H1 (cell line): ENCODE data around the gene PBX2. TPM values are rescaled to one million over a fixed set of nuclear protein-coding genes. Genes with fewer than 3 reads are reported as not detected.

Source experiments
- CTCF ChIA-PET: fragments of 300-600 bp; sonication (Branson Sonifier 250); formaldehyde crosslinking; loops from one replicate; lab custom pipeline; 2021; ENCODE audit not compliant: partially characterized antibody; lab: Charles Lee
- POLR2A ChIA-PET: fragments of 300-600 bp; sonication (Branson Sonifier 250); formaldehyde crosslinking; loops from one replicate; lab custom pipeline; 2021; ENCODE audit warnings: inconsistent platforms; ENCODE audit not compliant: partially characterized antibody; lab: Charles Lee
- DNase-seq, 2 experiments: peaks; one replicate each; pipeline versions ENCODE4 v3.0.0 to v3.0.0-alpha.2; 2010 to 2022; ENCODE audit warnings: low spot score in 2 of 2, low read depth in 1 of 2, mixed read lengths in 1 of 2
- FAIRE-seq: peaks from 2 replicates; lab custom pipeline; 2011; peaks lifted over from hg19 to GRCh38; lab: Jason Lieb, UNC
- H2AFZ ChIP-seq: 2 replicates; pipeline ENCODE4 v1.8.1; 2012; ENCODE audit warnings: low read length, inconsistent platforms
- H2AK5ac ChIP-seq: 2 replicates; pipeline ENCODE4 v1.6.1; 2013; ENCODE audit warnings: low read depth, low read length
- H2BK120ac ChIP-seq: replicated peaks from 2 replicates; pipeline ENCODE3; 2013; ENCODE audit warnings: low read depth, low read length, inconsistent platforms
- H2BK12ac ChIP-seq: 2 replicates; pipeline ENCODE4 v1.6.1; 2013; ENCODE audit warnings: low read depth, low read length
- H2BK15ac ChIP-seq: 2 replicates; pipeline ENCODE4 v1.6.1; 2013; ENCODE audit warnings: low read length
- H2BK20ac ChIP-seq: 2 replicates; pipeline ENCODE4 v1.6.1; 2013; ENCODE audit warnings: low read length
- H2BK5ac ChIP-seq: 2 replicates; pipeline ENCODE4 v1.6.1; 2013; ENCODE audit warnings: low read depth, low read length
- H3K14ac ChIP-seq: 2 replicates; pipeline ENCODE4 v1.6.1; 2013; ENCODE audit warnings: inconsistent platforms; ENCODE audit not compliant: insufficient read length
- H3K18ac ChIP-seq: 2 replicates; pipeline ENCODE4 v1.6.1; 2013; ENCODE audit warnings: low read length; ENCODE audit errors: extremely low read depth
- H3K23ac ChIP-seq: 2 replicates; pipeline ENCODE4 v1.6.1; 2013; ENCODE audit warnings: inconsistent platforms; ENCODE audit not compliant: insufficient read length
- H3K23me2 ChIP-seq: 2 replicates; pipeline ENCODE4 v1.6.1; 2013; ENCODE audit warnings: low read depth, low read length
- H3K27ac ChIP-seq: 2 replicates; pipeline ENCODE4 v1.6.1; 2011; ENCODE audit warnings: low read depth, low read length, inconsistent platforms
- H3K27me3 ChIP-seq, 4 experiments: replicated peaks in 1 of 4; 1 replicate in 1 of 4; 2 replicates in 3 of 4; pipeline versions ENCODE4 v1.6.1 to v1.8.1; 2011 to 2013; ENCODE audit warnings: low read length in 3 of 4, mild to moderate bottlenecking in 3 of 4, inconsistent platforms in 2 of 4, mixed read lengths in 2 of 4, moderate library complexity in 1 of 4; ENCODE audit not compliant: control insufficient read depth in 3 of 4, insufficient read depth in 3 of 4; ENCODE audit errors: extremely low read depth in 1 of 4
- H3K36me3 ChIP-seq, 4 experiments: 2 replicates each; pipeline versions ENCODE4 v1.6.1 to v1.8.1; 2011 to 2013; ENCODE audit warnings: mild to moderate bottlenecking in 4 of 4, low read length in 3 of 4, moderate library complexity in 2 of 4, control low read depth in 1 of 4, inconsistent platforms in 1 of 4; ENCODE audit not compliant: insufficient read depth in 4 of 4, control insufficient read depth in 2 of 4
- H3K4ac ChIP-seq: replicated peaks from 2 replicates; pipeline ENCODE3; 2013; ENCODE audit warnings: low read length, low read depth, mixed read lengths, inconsistent platforms; ENCODE audit not compliant: insufficient read length
- H3K4me1 ChIP-seq, 4 experiments: replicated peaks in 1 of 4; 1 replicate in 1 of 4; 2 replicates in 3 of 4; pipeline versions ENCODE4 v1.6.1 to v1.8.1; 2011 to 2013; ENCODE audit warnings: low read length in 3 of 4, inconsistent platforms in 2 of 4, mixed read lengths in 1 of 4; ENCODE audit not compliant: insufficient read depth in 4 of 4, control insufficient read depth in 3 of 4
- H3K4me2 ChIP-seq, 2 experiments: 2 replicates each; pipeline versions ENCODE4 v1.6.1 to v1.8.1; 2011 to 2013; ENCODE audit warnings: low read depth in 2 of 2, low read length in 2 of 2, control low read depth in 1 of 2, inconsistent platforms in 1 of 2, mild to moderate bottlenecking in 1 of 2; ENCODE audit not compliant: insufficient read depth in 1 of 2
- H3K4me3 ChIP-seq, 4 experiments: fragments of 200-600, 300-600 bp in 1 of 4; sonication (generic), shearing (Covaris generic), sonication (Bioruptor Twin) in 1 of 4; 2 replicates each; pipeline versions ENCODE4 v1.5.1 to v1.8.1; 2011 to 2016; ENCODE audit warnings: low read length in 4 of 4, low read depth in 3 of 4, control low read depth in 2 of 4, inconsistent platforms in 2 of 4, mild to moderate bottlenecking in 2 of 4, mixed read lengths in 1 of 4, moderate library complexity in 1 of 4; ENCODE audit not compliant: insufficient read depth in 2 of 4; ENCODE audit errors: extremely low read depth in 1 of 4
- H3K56ac ChIP-seq: replicated peaks from 2 replicates; pipeline ENCODE3; 2013; ENCODE audit warnings: low read depth, mild to moderate bottlenecking, mixed read lengths, low read length, inconsistent platforms; ENCODE audit not compliant: insufficient read length
- H3K79me1 ChIP-seq: 2 replicates; pipeline ENCODE4 v1.6.1; 2013; ENCODE audit warnings: low read depth, low read length, control low read depth
- H3K79me2 ChIP-seq, 2 experiments: 2 replicates each; pipeline versions ENCODE4 v1.6.1 to v1.8.1; 2012 to 2013; ENCODE audit warnings: low read length in 2 of 2, mild to moderate bottlenecking in 2 of 2, inconsistent platforms in 1 of 2; ENCODE audit not compliant: insufficient read depth in 2 of 2, control insufficient read depth in 1 of 2
- H3K9ac ChIP-seq, 4 experiments: replicated peaks in 1 of 4; 1 replicate in 1 of 4; 2 replicates in 3 of 4; pipeline versions ENCODE4 v1.6.1 to v1.8.1; 2011 to 2013; ENCODE audit warnings: low read depth in 3 of 4, low read length in 3 of 4, control low read depth in 2 of 4, mild to moderate bottlenecking in 2 of 4, moderate library complexity in 2 of 4, inconsistent platforms in 1 of 4; ENCODE audit errors: extremely low read depth in 1 of 4
- H3K9me3 ChIP-seq, 2 experiments: 2 replicates each; pipeline versions ENCODE4 v1.6.1 to v1.8.1; 2012 to 2013; ENCODE audit warnings: mild to moderate bottlenecking in 2 of 2, moderate library complexity in 2 of 2, control low read depth in 1 of 2, inconsistent platforms in 1 of 2, low read depth in 1 of 2, low read length in 1 of 2, mixed read lengths in 1 of 2; ENCODE audit not compliant: insufficient read depth in 2 of 2
- H4K20me1 ChIP-seq, 2 experiments: replicated peaks in 1 of 2; 2 replicates each; pipeline versions ENCODE3 to v1.8.1; 2011 to 2013; ENCODE audit warnings: inconsistent platforms in 2 of 2, low read length in 2 of 2, mild to moderate bottlenecking in 1 of 2; ENCODE audit not compliant: insufficient read depth in 2 of 2, control insufficient read depth in 1 of 2
- H4K5ac ChIP-seq: 2 replicates; pipeline ENCODE4 v1.6.1; 2013; ENCODE audit warnings: low read length, low read depth, mixed read lengths, inconsistent platforms; ENCODE audit not compliant: insufficient read length
- H4K8ac ChIP-seq: 2 replicates; pipeline ENCODE4 v1.8.0; 2013; ENCODE audit warnings: mild to moderate bottlenecking, moderate library complexity, low read length, inconsistent platforms; ENCODE audit not compliant: insufficient read depth; ENCODE audit errors: extremely low read depth
- H4K91ac ChIP-seq: replicated peaks from 2 replicates; pipeline ENCODE3; 2013; ENCODE audit warnings: low read length, mixed read lengths, inconsistent platforms; ENCODE audit not compliant: insufficient read length
- ATF2 ChIP-seq: IDR thresholded peaks from 2 replicates; pipeline ENCODE4 v1.6.1; 2012; ENCODE audit warnings: low read length, inconsistent platforms
- BACH1 ChIP-seq: IDR thresholded peaks from 2 replicates; pipeline ENCODE4 v1.6.1; 2012; ENCODE audit warnings: low read length, improper control_type of control experiment
- CTBP2 ChIP-seq: IDR thresholded peaks from 2 replicates; pipeline ENCODE4 v1.7.0; 2011; ENCODE audit warnings: borderline replicate concordance, mild to moderate bottlenecking, moderate library complexity, mixed read lengths, low read length; ENCODE audit not compliant: insufficient read depth, insufficient read length
- EZH2 ChIP-seq: fragments of 200-600 bp; sonication (generic); IDR thresholded peaks from 2 replicates; pipeline ENCODE4 v1.7.1; 2012; ENCODE audit warnings: low read depth, mild to moderate bottlenecking, moderate library complexity, low read length, inconsistent platforms; ENCODE audit not compliant: severe bottlenecking
- FOSL1 ChIP-seq: IDR thresholded peaks from 2 replicates; pipeline ENCODE4 v1.6.1; 2011; ENCODE audit warnings: mild to moderate bottlenecking, low read depth, low read length, moderate library complexity; ENCODE audit not compliant: insufficient read depth
- GTF2F1 ChIP-seq: IDR thresholded peaks from 2 replicates; pipeline ENCODE4 v1.6.1; 2012; ENCODE audit warnings: low read depth, low read length, improper control_type of control experiment, borderline replicate concordance
- KDM5A ChIP-seq: fragments of 200-600 bp; IDR thresholded peaks from 2 replicates; pipeline ENCODE4 v1.7.1; 2012; ENCODE audit warnings: mild to moderate bottlenecking, low read length, inconsistent platforms, mixed read lengths
- NANOG ChIP-seq: IDR thresholded peaks from 2 replicates; pipeline ENCODE4 v1.6.1; 2011; ENCODE audit warnings: low read length, low read depth, mild to moderate bottlenecking, inconsistent platforms; ENCODE audit not compliant: insufficient read depth, poor library complexity, severe bottlenecking
- RNF2 ChIP-seq: fragments of 200-900, 300-1000 bp; sonication (generic); IDR thresholded peaks from 2 replicates; pipeline ENCODE4 v1.7.1; 2016; ENCODE audit warnings: borderline replicate concordance, low read depth, mild to moderate bottlenecking, antibody characterized with exemption, low read length; ENCODE audit not compliant: poor library complexity, severe bottlenecking; ENCODE audit errors: missing control alignments
- RXRA ChIP-seq: IDR thresholded peaks from 2 replicates; pipeline ENCODE4 v1.6.1; 2011; ENCODE audit warnings: low read depth, mild to moderate bottlenecking, low read length, moderate library complexity; ENCODE audit not compliant: insufficient read depth
- WGBS, 2 experiments: shearing (Covaris generic) in 1 of 2; methylation state at CpG; one replicate each; pipeline versions ENCODE4 v1.1.6 to v1.1.7; 2013 to 2015; ENCODE audit warnings: low lambda C conversion rate in 2 of 2, mixed read lengths in 2 of 2, inconsistent platforms in 1 of 2, low coverage in 1 of 2, missing lambda C conversion rate in 1 of 2; ENCODE audit not compliant: insufficient replicate concordance in 2 of 2, insufficient coverage in 1 of 2, insufficient read length in 1 of 2; ENCODE audit errors: extremely low coverage in 1 of 2, missing lambda C conversion rate in 1 of 2; 5-methylcytosine and 5-hydroxymethylcytosine counted together
- polyA plus RNA-seq, 7 experiments: library from polyadenylated mRNA; depleted of rRNA in 3 of 7; stranded (reverse) in 5 of 7; unstranded in 2 of 7; fragments of >200 nt in 5 of 7; fragments of 200-250 nt in 2 of 7; gene quantifications; 1 replicate in 5 of 7; 2 replicates in 1 of 7; 4 replicates in 1 of 7; pipeline versions ENCODE4 v1.2.1 to v1.2.3, GENCODE V29; 2011 to 2013; ENCODE audit warnings: missing spikeins in 2 of 7, mixed read lengths in 2 of 7
- total RNA-seq: library from RNA; stranded (reverse); fragmentation: NEBNext Ultra II Directional; extraction: Animal tissue kit (Norgen Biotek cat#: 25700); gene quantifications from 2 replicates; pipeline ENCODE4 v1.2.1, GENCODE V29; 2021
- TF ChIP-seq, protein P1 (sequence below): IDR thresholded peaks from 2 replicates; pipeline ENCODE4 v1.6.1; 2012; ENCODE audit warnings: inconsistent platforms

PBX2 gene
- total and polyA plus RNA-seq, 2 of the 8 experiments (the other 6 are each of a cell fraction or from before 2014, with no cell fraction given), result 102 to 130 TPM

- CTCF ChIA-PET, result interaction anchor here (0.9 kb wide), 1 partner anchor 71 kb away, joined by 3 read pairs; no protein-coding TSS in a partner anchor
- no peak overlapping the region for H2BK20ac ChIP-seq
- no peaks in the 10 kb centered on the region for H3K79me2 ChIP-seq
- H4K20me1 ChIP-seq, result no peaks in the 10 kb centered on the region
- H3K9me3 ChIP-seq, result no peaks in the 10 kb centered on the region
- no peaks in the 10 kb centered on the region for H3K4me1 ChIP-seq
- no peak overlapping the region for H3K14ac ChIP-seq
- H3K18ac ChIP-seq, result no peak overlapping the region
- H3K27ac ChIP-seq, result no peak overlapping the region
- no peak overlapping the region for H2BK5ac ChIP-seq
- H2AK5ac ChIP-seq, result no peak overlapping the region
- no peak overlapping the region for H2BK120ac ChIP-seq
- FAIRE-seq (no peak), DNase-seq (no peak)
- no peak overlapping the region for H4K8ac ChIP-seq
- no peak overlapping the region for H4K91ac ChIP-seq
- no peaks in the 10 kb centered on the region; the same call in 1 of the 2 replicates for H3K23me2 ChIP-seq
- H3K4ac ChIP-seq, result no peak overlapping the region
- no peak overlapping the region for H3K4me3 ChIP-seq
- no peak overlapping the region for H2BK12ac ChIP-seq
- no peak overlapping the region for H2BK15ac ChIP-seq
- H3K4me2 ChIP-seq, result no peak overlapping the region
- no peak overlapping the region for H3K9ac ChIP-seq
- no peaks in the 10 kb centered on the region for H3K27me3 ChIP-seq
- H3K23ac ChIP-seq, result no peak overlapping the region
- H3K36me3 ChIP-seq, result no peaks in the 10 kb centered on the region
- no peak overlapping the region for H2AFZ ChIP-seq
- no peak overlapping the region for H3K56ac ChIP-seq
- no peaks in the 10 kb centered on the region; the same call in 1 of the 2 replicates for H3K79me1 ChIP-seq
- H4K5ac ChIP-seq, result no peak overlapping the region
- 85% methylated on average over 3 of the region's 3 CpGs; no CpG with 5 or more reads in 1 of the 2 experiments for WGBS, 2 experiments
- POLR2A ChIA-PET, result no interaction called here
- TF ChIP-seq KDM5A (no peak), RXRA (no peak), RNF2 (no peak), FOSL1 (no peak), BACH1 (no peak), EZH2 (no peak), ATF2 (no peak), GTF2F1 (no peak), CTBP2 (no peak), NANOG (no peak)
- TF ChIP-seq, protein P1, sequence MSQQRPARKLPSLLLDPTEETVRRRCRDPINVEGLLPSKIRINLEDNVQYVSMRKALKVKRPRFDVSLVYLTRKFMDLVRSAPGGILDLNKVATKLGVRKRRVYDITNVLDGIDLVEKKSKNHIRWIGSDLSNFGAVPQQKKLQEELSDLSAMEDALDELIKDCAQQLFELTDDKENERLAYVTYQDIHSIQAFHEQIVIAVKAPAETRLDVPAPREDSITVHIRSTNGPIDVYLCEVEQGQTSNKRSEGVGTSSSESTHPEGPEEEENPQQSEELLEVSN, result no peak
Observed at GRCh38 chr6:32214126-32214525, 24.1 kb upstream of the PBX2 start.
